Activated T-helper 1 cell treated with anti-CD3 and anti-CD28 coated beads, Interleukin-12 subunit alpha, Interleukin-12 subunit beta, Interleukin-2, Interleukin-4 antibody, amounts not matched to agents 30 ng/mL and 10 ng/mL and 1 ng/mL, durations not matched to agents 14 hours and 24 hours and 36 hours (primary cell): ENCODE measurements around the gene IPO4. TPM values are rescaled to one million over a fixed set of nuclear protein-coding genes. Genes with fewer than 3 reads are reported as not detected.

Source experiments
- DNase-seq: peaks from one replicate; pipeline ENCODE4 v3.0.0; 2021; ENCODE audit warnings: low spot score
- H3K27ac Mint-ChIP-seq: one replicate; pipeline ENCODE4 v1.8.0; 2021; ENCODE audit warnings: mild to moderate bottlenecking, mixed read lengths
- H3K27me3 Mint-ChIP-seq: one replicate; pipeline ENCODE4 v1.8.0; 2022; ENCODE audit warnings: mild to moderate bottlenecking, moderate library complexity, mixed read lengths; ENCODE audit not compliant: insufficient read depth
- H3K36me3 Mint-ChIP-seq: one replicate; pipeline ENCODE4 v1.8.0; 2021; ENCODE audit warnings: low read depth, mixed read lengths
- H3K4me1 Mint-ChIP-seq: one replicate; pipeline ENCODE4 v1.8.0; 2021; ENCODE audit warnings: low read depth, mixed read lengths
- H3K4me3 Mint-ChIP-seq: one replicate; pipeline ENCODE4 v1.8.0; 2021; ENCODE audit warnings: mild to moderate bottlenecking, moderate library complexity, mixed read lengths
- H3K9me3 Mint-ChIP-seq: one replicate; pipeline ENCODE4 v1.8.0; 2021; ENCODE audit warnings: mixed read lengths
- intact Hi-C: fragments of 100-400 bp; cut with micrococcal nuclease; formaldehyde crosslinking; loops from one replicate; pipeline ENCODE4 v1.15.1; 2024
- total RNA-seq: library from RNA; stranded (reverse); gene quantifications from 2 replicates; pipeline ENCODE4 v1.2.3, GENCODE V29; 2022

Gene IPO4
- total RNA-seq, 1 donor from 2014 or later, result 106 TPM

- H3K27me3 Mint-ChIP-seq, result no peaks in the 10 kb centered on the region
- H3K4me3 Mint-ChIP-seq, result peak overlapping the region; percentile 37
- no peak for DNase-seq
- H3K36me3 Mint-ChIP-seq, result peaks cover 41% of the 10 kb centered on the region
- peak overlapping the region; percentile 55 for H3K27ac Mint-ChIP-seq
- no peaks in the 10 kb centered on the region for H3K9me3 Mint-ChIP-seq
- intact Hi-C loops, result no loop called here
- H3K4me1 Mint-ChIP-seq, result peaks cover 20% of the 10 kb centered on the region
Observed at GRCh38 chr14:24172261-24172860, 16.3 kb downstream of the IPO4 start.

DNA sequence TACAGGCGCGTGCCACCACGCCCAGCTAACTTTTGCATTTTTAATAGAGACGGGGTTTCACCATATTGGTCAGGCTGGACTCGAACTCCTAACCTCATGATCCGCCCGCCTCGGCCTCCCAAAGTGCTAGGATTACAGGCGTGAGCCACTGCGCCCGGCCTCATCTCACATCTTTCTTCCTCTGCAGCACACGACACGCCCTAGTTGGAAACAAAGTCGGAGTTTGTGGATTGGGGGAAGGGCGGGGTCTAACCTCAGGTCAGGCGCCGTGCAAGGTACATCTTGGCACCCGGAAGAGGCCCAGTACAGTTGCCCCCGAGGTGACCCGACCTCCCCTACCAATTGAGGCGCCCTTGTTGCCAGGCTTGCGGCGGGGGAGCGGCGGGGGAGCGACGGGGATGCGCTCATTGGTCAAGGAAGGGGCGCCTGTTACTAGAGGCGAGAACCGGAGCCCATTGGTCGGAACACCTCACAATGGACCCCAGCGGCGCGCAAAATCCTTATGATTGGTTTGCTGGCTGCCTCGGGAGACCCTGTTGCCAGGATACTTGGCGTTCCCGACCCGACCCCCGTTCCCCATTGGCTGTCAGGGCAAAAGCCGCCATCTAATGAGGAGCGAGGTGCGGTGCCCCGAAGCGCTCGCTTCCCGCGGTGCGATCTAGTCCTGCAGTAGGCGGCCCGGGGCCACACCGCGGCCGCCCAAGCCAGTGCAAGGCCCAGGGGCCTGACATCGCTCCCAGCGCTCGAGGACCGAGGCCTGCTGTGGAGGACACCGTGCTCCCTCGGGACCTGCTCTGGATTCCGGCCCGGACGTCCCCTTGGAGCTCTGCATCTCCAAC, 17.0 kb downstream of the IPO4 start, which contains the start of gene REC8:
Gene REC8 (plus strand): TSS at position 659 of the 839 bp plus-strand sequence. CDS start 473 bp downstream, outside the sequence.
- DNase-seq, result no peak
- Mint-ChIP-seq H3K9me3 (no peaks in the 10 kb centered on the region), H3K36me3 (peaks cover 38% of the 10 kb centered on the region), H3K4me3 (peak within 1 kb of the TSS; percentile 65), H3K27ac (peak within 1 kb of the TSS; percentile 55), H3K4me1 (peaks cover 24% of the 10 kb centered on the region), H3K27me3 (no peaks in the 10 kb centered on the region)
- intact Hi-C loops, result no loop called here

DNA sequence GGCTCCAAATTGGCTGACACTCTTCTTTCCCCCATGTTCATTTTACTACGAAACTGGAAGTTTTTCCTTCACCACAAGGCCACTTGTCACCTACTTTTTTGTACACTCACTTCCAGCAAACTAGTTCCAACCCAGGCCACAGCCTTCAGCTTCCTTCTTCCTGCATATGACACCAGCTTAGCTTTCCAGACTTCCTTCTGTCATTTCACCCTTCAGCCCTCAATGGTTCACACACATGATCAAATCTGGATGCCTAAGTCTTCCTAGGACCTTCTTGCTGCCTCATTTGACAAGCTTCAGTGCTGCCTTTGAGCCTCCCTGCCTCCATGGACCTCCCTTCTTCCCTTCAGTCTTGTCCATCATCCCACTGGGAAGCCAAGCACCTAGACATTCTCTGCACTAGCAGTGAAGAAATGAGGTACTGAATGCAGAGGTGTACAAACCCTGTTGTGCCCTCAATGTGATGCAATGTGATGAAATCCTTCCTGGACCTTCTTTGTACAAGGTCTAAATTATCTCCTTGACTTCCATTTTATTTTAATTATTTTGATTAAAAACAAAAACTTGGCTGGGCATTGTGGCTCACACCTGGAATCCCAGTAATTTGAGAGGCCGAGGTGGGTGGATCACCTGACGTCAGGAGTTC, 21.0 kb downstream of the IPO4 start:
- intact Hi-C loops, result no loop called here
- no peaks in the 10 kb centered on the region for H3K27me3 Mint-ChIP-seq
- peaks cover 60% of the 10 kb centered on the region for H3K4me1 Mint-ChIP-seq
- peaks cover 50% of the 10 kb centered on the region for H3K36me3 Mint-ChIP-seq
- H3K9me3 Mint-ChIP-seq, result no peaks in the 10 kb centered on the region
- no peak overlapping the region for H3K4me3 Mint-ChIP-seq
- DNase-seq, result no peak
- H3K27ac Mint-ChIP-seq, result peak overlapping the region; percentile 75

- H3K36me3 Mint-ChIP-seq, result peaks cover 59% of the 10 kb centered on the region
- DNase-seq, result no peak
- intact Hi-C loops, result no loop called here
- peaks cover 70% of the 10 kb centered on the region for H3K4me1 Mint-ChIP-seq
- peak overlapping the region; percentile 6 for H3K27ac Mint-ChIP-seq
- peaks cover 3% of the 10 kb centered on the region for H3K27me3 Mint-ChIP-seq
- H3K9me3 Mint-ChIP-seq, result no peaks in the 10 kb centered on the region
- H3K4me3 Mint-ChIP-seq, result no peak overlapping the region
Observed at GRCh38 chr14:24165785-24166184, 22.8 kb downstream of the IPO4 start.

DNA sequence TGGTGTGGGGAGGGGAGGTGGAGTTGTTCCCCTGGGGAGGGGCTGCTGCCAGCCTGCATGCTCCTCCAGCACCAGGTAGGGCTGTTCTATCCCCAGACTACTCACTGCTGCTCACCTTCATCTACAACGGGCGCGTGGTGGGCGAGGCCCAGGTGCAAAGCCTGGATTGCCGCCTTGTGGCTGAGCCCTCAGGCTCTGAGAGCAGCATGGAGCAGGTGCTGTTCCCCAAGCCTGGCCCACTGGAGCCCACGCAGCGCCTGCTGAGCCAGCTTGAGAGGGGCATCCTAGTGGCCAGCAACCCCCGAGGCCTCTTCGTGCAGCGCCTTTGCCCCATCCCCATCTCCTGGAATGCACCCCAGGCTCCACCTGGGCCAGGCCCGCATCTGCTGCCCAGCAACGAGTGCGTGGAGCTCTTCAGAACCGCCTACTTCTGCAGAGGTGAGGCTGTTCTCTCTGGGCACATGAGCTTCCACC, 24.1 kb downstream of the IPO4 start:
- Mint-ChIP-seq H3K4me3 (peak overlapping the region; percentile 99), H3K4me1 (peaks cover 77% of the 10 kb centered on the region)

DNA sequence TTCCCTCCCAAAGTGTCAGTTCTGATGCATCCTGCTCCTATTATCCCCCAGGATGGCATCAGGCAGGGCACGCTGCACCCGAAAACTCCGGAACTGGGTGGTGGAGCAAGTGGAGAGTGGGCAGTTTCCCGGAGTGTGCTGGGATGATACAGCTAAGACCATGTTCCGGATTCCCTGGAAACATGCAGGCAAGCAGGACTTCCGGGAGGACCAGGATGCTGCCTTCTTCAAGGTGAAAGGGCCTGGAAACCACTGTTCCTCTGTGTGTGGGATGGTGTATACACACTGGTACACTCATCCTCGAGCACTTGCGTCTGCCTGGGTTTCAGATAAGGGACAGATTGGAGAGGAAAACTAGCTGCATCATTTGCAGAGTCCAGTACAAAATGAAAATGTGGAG, 26.5 kb downstream of the IPO4 start:
- H3K27ac Mint-ChIP-seq, result peak overlapping the region; percentile 99
- DNase-seq, result no peak
- peaks cover 4% of the 10 kb centered on the region for H3K27me3 Mint-ChIP-seq
- H3K36me3 Mint-ChIP-seq, result peaks cover 62% of the 10 kb centered on the region
- H3K9me3 Mint-ChIP-seq, result no peaks in the 10 kb centered on the region
- H3K4me1 Mint-ChIP-seq, result peaks cover 66% of the 10 kb centered on the region
- intact Hi-C loops, result loop anchor here (5.0 kb wide), 1 partner anchor 270 kb away; no protein-coding TSS in a partner anchor
- peak overlapping the region; percentile 99 for H3K4me3 Mint-ChIP-seq

More for the DNA sequence above, 24.1 kb downstream of the IPO4 start:
- H3K9me3 Mint-ChIP-seq, result no peaks in the 10 kb centered on the region
- peaks cover 63% of the 10 kb centered on the region for H3K36me3 Mint-ChIP-seq
- peaks cover 4% of the 10 kb centered on the region for H3K27me3 Mint-ChIP-seq
- H3K27ac Mint-ChIP-seq, result peak overlapping the region; percentile 60
- intact Hi-C loops, result loop anchor here (5.0 kb wide), 1 partner anchor 268 kb away; no protein-coding TSS in a partner anchor
- no peak for DNase-seq

- DNase-seq, result peak; percentile 98
- Mint-ChIP-seq H3K9me3 (no peaks in the 10 kb centered on the region), H3K4me1 (peaks cover 60% of the 10 kb centered on the region), H3K36me3 (peaks cover 64% of the 10 kb centered on the region), H3K27ac (peak within 1 kb of the TSS; percentile 99), H3K27me3 (peaks cover 4% of the 10 kb centered on the region), H3K4me3 (peak within 1 kb of the TSS; percentile 99)
- intact Hi-C loops, result loop anchor here (1.0 to 5.0 kb wide), 15 partner anchors 8 to 271 kb away; partner anchors contain the start of genes CARMIL3, CHMP4A, DHRS1 and EMC9
Observed at GRCh38 chr14:24160850-24161804, 27.5 kb downstream of the IPO4 start, which contains the start of gene IRF9. TSS of gene IRF9 (plus strand) at chr14:24161265. CDS start at chr14:24162145, 880 bp downstream.

DNA sequence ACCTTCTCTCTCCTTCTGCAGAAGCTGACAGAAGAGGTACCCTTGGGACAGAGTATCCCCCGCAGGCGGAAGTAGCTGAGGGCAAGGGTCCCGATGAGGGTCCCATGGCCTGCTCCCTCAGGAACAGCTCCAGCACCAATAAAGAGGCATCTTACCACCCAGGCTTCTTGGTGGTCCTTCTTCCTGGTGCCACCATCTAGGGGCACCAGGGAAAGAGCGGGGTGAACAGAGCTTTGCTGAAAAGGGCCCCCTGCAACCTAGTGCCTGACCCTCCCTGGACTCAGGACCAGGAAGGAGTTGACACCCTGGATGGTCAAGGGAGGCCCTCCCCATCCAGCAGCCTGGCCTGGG, 28.1 kb downstream of the IPO4 start:
- H3K4me1 Mint-ChIP-seq, result peaks cover 53% of the 10 kb centered on the region
- DNase-seq, result no peak
- H3K27me3 Mint-ChIP-seq, result peaks cover 4% of the 10 kb centered on the region

GRCh38 chr14:24159777-24160498, 28.7 kb downstream of the IPO4 start:
- peak overlapping the region; percentile 47 for H3K4me3 Mint-ChIP-seq
- DNase-seq, result no peak
- H3K27me3 Mint-ChIP-seq, result peaks cover 4% of the 10 kb centered on the region
- peak overlapping the region; percentile 99 for H3K27ac Mint-ChIP-seq
- peaks cover 48% of the 10 kb centered on the region for H3K4me1 Mint-ChIP-seq
- intact Hi-C loops, result loop anchor here (2.0 to 5.0 kb wide), 2 partner anchors 107 to 272 kb away; partner anchors contain the start of gene CARMIL3
- H3K36me3 Mint-ChIP-seq, result peaks cover 59% of the 10 kb centered on the region
- H3K9me3 Mint-ChIP-seq, result no peaks in the 10 kb centered on the region

More for the DNA sequence above, 28.1 kb downstream of the IPO4 start:
- peak overlapping the region; percentile 99 for H3K27ac Mint-ChIP-seq
- H3K4me3 Mint-ChIP-seq, result peak overlapping the region; percentile 47
- no peaks in the 10 kb centered on the region for H3K9me3 Mint-ChIP-seq
- intact Hi-C loops, result loop anchor here (2.0 to 5.0 kb wide), 2 partner anchors 108 to 272 kb away; partner anchors contain the start of gene CARMIL3
- peaks cover 64% of the 10 kb centered on the region for H3K36me3 Mint-ChIP-seq

DNA sequence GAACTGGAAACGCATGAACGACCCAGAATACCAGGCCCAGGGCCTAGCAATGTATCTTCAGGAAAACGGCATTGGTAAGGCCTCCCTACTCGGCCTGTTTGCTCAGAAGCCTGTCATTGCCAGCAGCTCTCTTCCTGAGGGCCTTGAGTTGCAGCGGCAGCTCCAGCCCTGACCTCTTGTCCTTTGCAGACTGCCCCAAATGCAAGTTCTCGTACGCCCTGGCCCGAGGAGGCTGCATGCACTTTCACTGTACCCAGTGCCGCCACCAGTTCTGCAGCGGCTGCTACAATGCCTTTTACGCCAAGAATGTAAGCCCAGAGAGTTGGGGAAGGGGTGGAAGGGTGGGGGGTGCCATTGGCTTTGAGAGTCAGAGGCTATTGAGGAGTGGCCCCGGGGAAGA, 31.3 kb downstream of the IPO4 start:
- peaks cover 26% of the 10 kb centered on the region for H3K4me1 Mint-ChIP-seq
- peaks cover 4% of the 10 kb centered on the region for H3K27me3 Mint-ChIP-seq
- peaks cover 49% of the 10 kb centered on the region for H3K36me3 Mint-ChIP-seq
- no peaks in the 10 kb centered on the region for H3K9me3 Mint-ChIP-seq
- no peak for DNase-seq
- no peak overlapping the region for H3K4me3 Mint-ChIP-seq
- H3K27ac Mint-ChIP-seq, result peak overlapping the region; percentile 59
- intact Hi-C loops, result no loop called here

- Mint-ChIP-seq H3K27me3 (peaks cover 4% of the 10 kb centered on the region), H3K27ac (peak overlapping the region; percentile 59), H3K4me1 (peaks cover 21% of the 10 kb centered on the region), H3K4me3 (no peak overlapping the region), H3K36me3 (peaks cover 48% of the 10 kb centered on the region), H3K9me3 (no peaks in the 10 kb centered on the region)
- no peak for DNase-seq
- intact Hi-C loops, result no loop called here
Observed at GRCh38 chr14:24156840-24157239, 31.8 kb downstream of the IPO4 start.
